ENCODE data around the gene KCNRG. TPM values are rescaled to one million over a fixed set of nuclear protein-coding genes. Genes with fewer than 3 reads are reported as not detected.
A peak's percentile ranks its signal among the peaks of the same experiment; 100 is the strongest.

Gene KCNRG
- total RNA-seq (ENCODE audit: unreplicated experiment), result 0.83 TPM
- long read RNA-seq, result 0 reads

DNA sequence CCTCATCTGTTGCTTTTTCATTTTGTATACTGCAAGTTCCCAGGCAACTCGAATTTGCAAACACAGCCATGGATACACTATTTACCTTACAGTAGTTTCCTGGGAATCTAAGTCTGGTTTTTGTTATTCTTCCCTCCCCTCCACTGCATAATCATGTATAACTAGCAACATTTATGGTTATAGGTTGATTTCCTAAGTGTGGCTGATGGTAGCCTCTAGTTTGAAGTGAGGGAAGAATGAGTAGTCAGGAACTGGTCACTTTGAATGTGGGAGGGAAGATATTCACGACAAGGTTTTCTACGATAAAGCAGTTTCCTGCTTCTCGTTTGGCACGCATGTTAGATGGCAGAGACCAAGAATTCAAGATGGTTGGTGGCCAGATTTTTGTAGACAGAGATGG is at the start of gene KCNRG:
Gene KCNRG, plus strand, starts transcription at position 187 of the 400 bp plus-strand sequence. Its CDS starts 50 bp downstream, at position 237.
- H3K9me3 Mint-ChIP-seq (ENCODE audit: unreplicated experiment), result no peaks in the 10 kb centered on the region
- H3K36me3 Mint-ChIP-seq (ENCODE audit: unreplicated experiment), result no peaks in the 10 kb centered on the region
- TF ChIP-seq, protein P1, sequence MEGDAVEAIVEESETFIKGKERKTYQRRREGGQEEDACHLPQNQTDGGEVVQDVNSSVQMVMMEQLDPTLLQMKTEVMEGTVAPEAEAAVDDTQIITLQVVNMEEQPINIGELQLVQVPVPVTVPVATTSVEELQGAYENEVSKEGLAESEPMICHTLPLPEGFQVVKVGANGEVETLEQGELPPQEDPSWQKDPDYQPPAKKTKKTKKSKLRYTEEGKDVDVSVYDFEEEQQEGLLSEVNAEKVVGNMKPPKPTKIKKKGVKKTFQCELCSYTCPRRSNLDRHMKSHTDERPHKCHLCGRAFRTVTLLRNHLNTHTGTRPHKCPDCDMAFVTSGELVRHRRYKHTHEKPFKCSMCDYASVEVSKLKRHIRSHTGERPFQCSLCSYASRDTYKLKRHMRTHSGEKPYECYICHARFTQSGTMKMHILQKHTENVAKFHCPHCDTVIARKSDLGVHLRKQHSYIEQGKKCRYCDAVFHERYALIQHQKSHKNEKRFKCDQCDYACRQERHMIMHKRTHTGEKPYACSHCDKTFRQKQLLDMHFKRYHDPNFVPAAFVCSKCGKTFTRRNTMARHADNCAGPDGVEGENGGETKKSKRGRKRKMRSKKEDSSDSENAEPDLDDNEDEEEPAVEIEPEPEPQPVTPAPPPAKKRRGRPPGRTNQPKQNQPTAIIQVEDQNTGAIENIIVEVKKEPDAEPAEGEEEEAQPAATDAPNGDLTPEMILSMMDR (IDR thresholded peaks at IDR 0.05; ENCODE audit: partially characterized antibody, unreplicated experiment), result no peak
- H3K4me3 Mint-ChIP-seq (ENCODE audit: unreplicated experiment), result no peak within 1 kb of the TSS
- no peaks in the 10 kb centered on the region for H3K27me3 Mint-ChIP-seq (ENCODE audit: unreplicated experiment)
- no peak for DNase-seq
- H3K4me1 Mint-ChIP-seq (ENCODE audit: low read depth, unreplicated experiment), result no peaks in the 10 kb centered on the region
- H3K27ac Mint-ChIP-seq (ENCODE audit: unreplicated experiment), result no peak within 1 kb of the TSS

GRCh38 chr13:49967456-49967855 is 47.8 kb upstream of the KCNRG start:
- Mint-ChIP-seq H3K36me3 (ENCODE audit: unreplicated experiment) (peaks cover 18% of the 10 kb centered on the region), H3K27ac (ENCODE audit: unreplicated experiment) (no peak overlapping the region), H3K4me1 (ENCODE audit: low read depth, unreplicated experiment) (no peaks in the 10 kb centered on the region), H3K9me3 (ENCODE audit: unreplicated experiment) (no peaks in the 10 kb centered on the region), H3K27me3 (ENCODE audit: unreplicated experiment) (peaks cover 1% of the 10 kb centered on the region), H3K4me3 (ENCODE audit: unreplicated experiment) (no peak overlapping the region)
- DNase-seq, result no peak
- TF ChIP-seq, protein P1 (IDR thresholded peaks at IDR 0.05; ENCODE audit: partially characterized antibody, unreplicated experiment), result no peak

DNA sequence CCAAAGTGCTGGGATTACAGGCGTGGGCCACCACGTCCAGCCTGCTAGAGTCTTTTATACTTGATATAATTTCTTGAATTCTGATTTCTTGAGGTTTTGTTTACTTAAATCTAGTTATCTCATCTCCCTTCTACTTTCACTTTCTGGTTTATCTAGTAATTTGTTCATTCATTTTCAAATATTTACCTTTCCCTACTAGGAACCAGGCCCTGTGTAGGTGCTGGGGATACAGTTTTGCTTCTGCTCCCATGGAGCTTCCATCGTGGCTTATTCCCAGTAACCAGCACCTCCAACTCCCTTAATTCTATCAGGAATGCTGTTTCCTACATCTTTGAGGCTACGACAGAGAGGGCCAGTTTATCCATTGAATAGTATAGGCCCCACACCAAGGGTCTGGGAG is 42.5 kb upstream of the KCNRG start:
- no peaks in the 10 kb centered on the region for H3K4me1 Mint-ChIP-seq (ENCODE audit: low read depth, unreplicated experiment)
- H3K27ac Mint-ChIP-seq (ENCODE audit: unreplicated experiment), result no peak overlapping the region
- H3K9me3 Mint-ChIP-seq (ENCODE audit: unreplicated experiment), result no peaks in the 10 kb centered on the region
- peaks cover 3% of the 10 kb centered on the region for H3K27me3 Mint-ChIP-seq (ENCODE audit: unreplicated experiment)
- H3K36me3 Mint-ChIP-seq (ENCODE audit: unreplicated experiment), result no peaks in the 10 kb centered on the region
- no peak overlapping the region for H3K4me3 Mint-ChIP-seq (ENCODE audit: unreplicated experiment)
- no peak for DNase-seq
- TF ChIP-seq, protein P1 (IDR thresholded peaks at IDR 0.05; ENCODE audit: partially characterized antibody, unreplicated experiment), result no peak

GRCh38 chr13:49975826-49976225 is 39.4 kb upstream of the KCNRG start:
- Mint-ChIP-seq H3K4me1 (ENCODE audit: low read depth, unreplicated experiment) (no peaks in the 10 kb centered on the region), H3K27ac (ENCODE audit: unreplicated experiment) (no peak overlapping the region), H3K27me3 (ENCODE audit: unreplicated experiment) (peaks cover 3% of the 10 kb centered on the region), H3K4me3 (ENCODE audit: unreplicated experiment) (no peak overlapping the region), H3K36me3 (ENCODE audit: unreplicated experiment) (no peaks in the 10 kb centered on the region), H3K9me3 (ENCODE audit: unreplicated experiment) (no peaks in the 10 kb centered on the region)
- TF ChIP-seq, protein P1 (IDR thresholded peaks at IDR 0.05; ENCODE audit: partially characterized antibody, unreplicated experiment), result no peak
- DNase-seq, result no peak

DNA sequence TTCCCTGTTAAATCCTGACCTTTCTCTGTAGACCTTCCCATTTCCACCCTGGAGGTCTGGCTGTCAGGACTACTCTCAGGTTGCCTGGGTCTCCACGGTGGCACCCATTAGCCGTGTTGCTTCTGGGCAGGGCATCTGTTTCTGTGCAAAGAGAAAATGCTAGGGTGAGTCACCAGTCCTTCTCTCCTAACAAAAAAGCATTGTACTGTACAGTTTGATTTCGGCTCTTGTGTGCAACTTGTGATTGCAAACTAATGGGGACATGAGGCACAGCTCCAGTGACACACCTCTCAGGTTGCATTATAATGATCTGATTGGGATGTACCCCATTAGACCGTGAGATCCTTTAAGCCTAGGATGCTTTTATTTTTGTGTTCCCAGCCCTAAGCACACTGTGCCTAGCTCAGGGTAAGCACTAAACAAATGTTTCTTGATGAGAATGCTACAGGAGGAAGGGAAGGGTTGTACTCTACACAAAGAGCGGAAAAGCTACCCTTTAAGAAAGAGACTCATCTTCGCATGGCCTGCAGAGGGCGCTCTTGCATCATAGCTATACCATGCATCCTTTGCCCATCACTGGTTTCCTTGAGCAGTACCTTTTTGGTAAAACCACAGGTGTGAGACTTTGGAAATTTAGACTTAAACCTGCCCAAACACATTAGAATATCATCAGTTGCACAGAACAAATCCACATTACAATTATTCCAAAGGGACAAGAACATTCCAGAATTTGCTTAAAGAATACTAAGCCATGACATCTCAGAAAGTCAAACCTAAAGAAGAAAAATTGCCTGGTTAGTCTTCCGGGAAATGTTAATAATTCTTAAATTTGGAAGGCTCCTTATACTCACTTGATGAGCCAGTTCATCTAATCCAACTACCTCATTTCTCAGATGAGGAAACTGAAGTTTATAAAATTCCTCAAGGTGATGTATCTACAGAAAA is 38.7 kb upstream of the KCNRG start:
- Mint-ChIP-seq H3K36me3 (ENCODE audit: unreplicated experiment) (no peaks in the 10 kb centered on the region), H3K27ac (ENCODE audit: unreplicated experiment) (no peak overlapping the region), H3K9me3 (ENCODE audit: unreplicated experiment) (no peaks in the 10 kb centered on the region), H3K27me3 (ENCODE audit: unreplicated experiment) (peaks cover 3% of the 10 kb centered on the region), H3K4me3 (ENCODE audit: unreplicated experiment) (no peak overlapping the region), H3K4me1 (ENCODE audit: low read depth, unreplicated experiment) (no peaks in the 10 kb centered on the region)
- peak; percentile 81 for DNase-seq
- TF ChIP-seq, protein P1 (IDR thresholded peaks at IDR 0.05; ENCODE audit: partially characterized antibody, unreplicated experiment), result peak; percentile 93
